Panc1 (cell line): ENCODE measurements around the gene SERTAD1. TPM values are rescaled to one million over a fixed set of nuclear protein-coding genes. Genes with fewer than 3 reads are reported as not detected.

Experiments
- ATAC-seq: fragments of 200-7000 bp; cut with Tn5 transposase; 2 replicates; pipeline ENCODE4 v1.9.1; 2020; ENCODE audit warnings: mild to moderate bottlenecking, moderate library complexity
- BruUV-seq: library from RNA; stranded (reverse); fragments of 400-500 nt; replicated peaks from 2 replicates; lab custom pipeline; 2021; lab: Mats Ljungman, UMichigan
- CTCF ChIA-PET: fragments of 300-600 bp; sonication (Branson Sonifier 250); formaldehyde crosslinking; loops from one replicate; lab custom pipeline; 2022; ENCODE audit warnings: antibody characterized with exemption; lab: Charles Lee
- POLR2A ChIA-PET: fragments of 300-600 bp; sonication (Branson Sonifier 250); formaldehyde crosslinking; loops from one replicate; lab custom pipeline; 2022; ENCODE audit warnings: antibody characterized with exemption; lab: Charles Lee
- DNase-seq: peaks from one replicate; pipeline ENCODE4 v3.0.0-alpha.2; 2010; ENCODE audit warnings: low read depth, low spot score
- H3K27ac ChIP-seq: 2 replicates; pipeline ENCODE4 v1.5.1; 2011; ENCODE audit warnings: mild to moderate bottlenecking, low read length, inconsistent platforms
- H3K27me3 ChIP-seq: fragments of 200-500 bp; sonication (Bioruptor generic); 2 replicates; pipeline ENCODE4 v1.6.0; 2014; ENCODE audit warnings: low read length, inconsistent platforms; ENCODE audit not compliant: control insufficient read depth, insufficient read depth
- H3K36me3 ChIP-seq: fragments of 200-500 bp; sonication (Bioruptor generic); 2 replicates; pipeline ENCODE4 v1.5.1; 2014; ENCODE audit warnings: inconsistent platforms, mild to moderate bottlenecking, low read length, moderate library complexity; ENCODE audit not compliant: control insufficient read depth, insufficient read depth
- H3K4me1 ChIP-seq: 2 replicates; pipeline ENCODE4 v1.5.1; 2011; ENCODE audit warnings: inconsistent platforms, mild to moderate bottlenecking, low read length, moderate library complexity; ENCODE audit not compliant: control insufficient read depth, insufficient read depth
- H3K4me3 ChIP-seq, 2 experiments: 2 replicates each; pipeline ENCODE4 v1.5.1; 2011 to 2012; ENCODE audit warnings: low read depth in 2 of 2, low read length in 2 of 2, mild to moderate bottlenecking in 2 of 2, inconsistent platforms in 1 of 2, moderate library complexity in 1 of 2
- H3K9me3 ChIP-seq: fragments of 200-500 bp; sonication (Bioruptor generic); 2 replicates; pipeline ENCODE4 v1.5.1; 2014; ENCODE audit warnings: low read depth, mild to moderate bottlenecking, inconsistent platforms, low read length, moderate library complexity; ENCODE audit not compliant: control insufficient read depth, insufficient read depth
- POLR2AphosphoS5 ChIP-seq: IDR thresholded peaks from 2 replicates; pipeline ENCODE4 v1.6.1; 2012; ENCODE audit warnings: mild to moderate bottlenecking, low read depth, low read length, moderate library complexity
- REST ChIP-seq, 2 experiments: IDR thresholded peaks; 2 replicates each; pipeline ENCODE4 v1.6.1; 2011 to 2012; ENCODE audit warnings: low read depth in 2 of 2, control low read depth in 1 of 2, low read length in 1 of 2, mild to moderate bottlenecking in 1 of 2, moderate library complexity in 1 of 2; ENCODE audit not compliant: insufficient read depth in 1 of 2
- SIN3A ChIP-seq: IDR thresholded peaks from 2 replicates; pipeline ENCODE4 v1.6.1; 2012; ENCODE audit warnings: low read depth, mild to moderate bottlenecking, low read length, moderate library complexity, borderline replicate concordance; ENCODE audit not compliant: insufficient read depth
- TCF7L2 ChIP-seq: IDR thresholded peaks from 2 replicates; pipeline ENCODE4 v1.6.1; 2011; ENCODE audit warnings: mild to moderate bottlenecking, low read depth, low read length, inconsistent platforms
- in situ Hi-C: cut with HindIII; loops from 2 replicates; pipeline ENCODE4 v1.10.0; 2016; ENCODE audit warnings: low sequenced_read_pairs, low pct_unique_long_range_greater_than_20kb
- intact Hi-C: fragments of 100-400 bp; cut with micrococcal nuclease; formaldehyde crosslinking; loops from one replicate; pipeline ENCODE4 v1.10.0; 2022; ENCODE audit not compliant: unreplicated experiment
- total RNA-seq: library from RNA; stranded (reverse); gene quantifications from one replicate; pipeline ENCODE4 v1.2.1, GENCODE V29; 2021; ENCODE audit not compliant: unreplicated experiment
- TF ChIP-seq, protein P1 (sequence below): fragments of 450-650 bp; IDR thresholded peaks from 2 replicates; pipeline ENCODE4 v1.5.1; 2017; ENCODE audit warnings: mild to moderate bottlenecking

The SERTAD1 gene
- total RNA-seq, 1 experiment from 2014 or later = 13.4 TPM

DNA sequence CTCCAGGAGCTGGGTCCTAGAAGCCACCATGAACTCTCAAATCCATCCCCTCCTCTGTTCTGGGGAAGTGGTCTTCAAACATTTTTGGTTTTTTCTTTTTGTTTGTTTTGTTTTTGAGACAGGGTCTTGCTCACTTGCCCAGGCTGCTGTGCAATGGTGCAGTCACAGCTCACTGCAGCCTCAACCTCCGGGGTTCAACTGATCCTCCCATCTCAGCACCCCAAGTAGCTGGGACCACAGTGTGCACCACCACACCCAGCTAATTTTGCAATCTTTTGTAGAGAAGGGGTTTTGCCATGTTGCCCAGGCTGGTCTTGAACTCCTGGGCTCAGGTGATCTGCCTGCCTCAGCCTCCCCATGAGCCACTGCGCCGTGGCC, 32.8 kb upstream of the SERTAD1 start:
- POLR2A ChIA-PET = interaction anchor here (0.6 kb wide), 1 partner anchor 22 kb away, joined by 6 read pairs; no protein-coding TSS in a partner anchor
- in situ Hi-C loops (no loop called here), intact Hi-C loops (no loop called here)
- H3K4me3 ChIP-seq = no peak overlapping the region
- BruUV-seq = no TSS peak
- TF ChIP-seq REST (IDR thresholded peaks at IDR 0.05; ENCODE audit: insufficient read depth in 1 of 2, low read depth in 2 of 2, low read length in 1 of 2) (no peak), TCF7L2 (no peak), SIN3A (no peak), POLR2AphosphoS5 (no peak)
- TF ChIP-seq, protein P1, sequence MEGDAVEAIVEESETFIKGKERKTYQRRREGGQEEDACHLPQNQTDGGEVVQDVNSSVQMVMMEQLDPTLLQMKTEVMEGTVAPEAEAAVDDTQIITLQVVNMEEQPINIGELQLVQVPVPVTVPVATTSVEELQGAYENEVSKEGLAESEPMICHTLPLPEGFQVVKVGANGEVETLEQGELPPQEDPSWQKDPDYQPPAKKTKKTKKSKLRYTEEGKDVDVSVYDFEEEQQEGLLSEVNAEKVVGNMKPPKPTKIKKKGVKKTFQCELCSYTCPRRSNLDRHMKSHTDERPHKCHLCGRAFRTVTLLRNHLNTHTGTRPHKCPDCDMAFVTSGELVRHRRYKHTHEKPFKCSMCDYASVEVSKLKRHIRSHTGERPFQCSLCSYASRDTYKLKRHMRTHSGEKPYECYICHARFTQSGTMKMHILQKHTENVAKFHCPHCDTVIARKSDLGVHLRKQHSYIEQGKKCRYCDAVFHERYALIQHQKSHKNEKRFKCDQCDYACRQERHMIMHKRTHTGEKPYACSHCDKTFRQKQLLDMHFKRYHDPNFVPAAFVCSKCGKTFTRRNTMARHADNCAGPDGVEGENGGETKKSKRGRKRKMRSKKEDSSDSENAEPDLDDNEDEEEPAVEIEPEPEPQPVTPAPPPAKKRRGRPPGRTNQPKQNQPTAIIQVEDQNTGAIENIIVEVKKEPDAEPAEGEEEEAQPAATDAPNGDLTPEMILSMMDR = no peak
- H3K36me3 ChIP-seq = no peaks in the 10 kb centered on the region
- ATAC-seq (no peak), DNase-seq (no peak)
- H3K27ac ChIP-seq = no peak overlapping the region
- peaks cover 3% of the 10 kb centered on the region; the same call in 1 of the 2 replicates for H3K4me1 ChIP-seq
- H3K9me3 ChIP-seq = no peaks in the 10 kb centered on the region
- CTCF ChIA-PET = no interaction called here
- no peaks in the 10 kb centered on the region for H3K27me3 ChIP-seq

- Histone ChIP-seq H3K27ac (no peak overlapping the region), H3K4me3 (no peak overlapping the region), H3K9me3 (no peaks in the 10 kb centered on the region), H3K27me3 (no peaks in the 10 kb centered on the region), H3K36me3 (no peaks in the 10 kb centered on the region), H3K4me1 (peaks cover 2% of the 10 kb centered on the region; the same call in 1 of the 2 replicates)
- intact Hi-C loops (no loop called here), in situ Hi-C loops (no loop called here)
- ChIA-PET CTCF (no interaction called here), POLR2A (interaction anchor here (0.6 kb wide), 1 partner anchor 22 kb away, joined by 6 read pairs; no protein-coding TSS in a partner anchor)
- DNase-seq (no peak), ATAC-seq (no peak)
- TF ChIP-seq REST (IDR thresholded peaks at IDR 0.05; ENCODE audit: insufficient read depth in 1 of 2, low read depth in 2 of 2, low read length in 1 of 2) = no peak
- TF ChIP-seq, protein P1 = no peak
- no TSS peak for BruUV-seq
Measured at GRCh38 chr19:40457953-40458596, 32.3 kb upstream of the SERTAD1 start.
